Measurements from ENCODE around the gene NLE1.

DNA sequence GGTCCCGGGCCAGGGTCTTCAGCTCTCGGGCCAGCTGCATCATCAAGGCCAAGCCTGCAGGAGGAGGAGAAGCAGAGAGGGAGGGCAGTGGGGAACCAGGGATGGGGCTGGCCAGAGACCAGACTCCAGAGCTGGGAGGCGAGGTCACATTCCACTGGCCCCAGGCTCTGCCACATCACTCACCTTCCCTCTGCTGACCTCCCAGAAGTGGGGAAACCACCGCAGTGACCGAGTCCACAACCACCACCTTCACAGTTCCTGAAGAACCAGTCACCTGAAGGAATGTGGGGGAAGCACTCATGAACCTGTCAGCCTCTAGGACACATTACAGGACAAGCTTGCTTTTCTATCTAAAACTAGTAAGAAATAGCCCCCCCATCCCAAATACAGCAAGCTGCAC is 38.8 kb downstream of the NLE1 start:
- TF ChIP-seq, protein P1, sequence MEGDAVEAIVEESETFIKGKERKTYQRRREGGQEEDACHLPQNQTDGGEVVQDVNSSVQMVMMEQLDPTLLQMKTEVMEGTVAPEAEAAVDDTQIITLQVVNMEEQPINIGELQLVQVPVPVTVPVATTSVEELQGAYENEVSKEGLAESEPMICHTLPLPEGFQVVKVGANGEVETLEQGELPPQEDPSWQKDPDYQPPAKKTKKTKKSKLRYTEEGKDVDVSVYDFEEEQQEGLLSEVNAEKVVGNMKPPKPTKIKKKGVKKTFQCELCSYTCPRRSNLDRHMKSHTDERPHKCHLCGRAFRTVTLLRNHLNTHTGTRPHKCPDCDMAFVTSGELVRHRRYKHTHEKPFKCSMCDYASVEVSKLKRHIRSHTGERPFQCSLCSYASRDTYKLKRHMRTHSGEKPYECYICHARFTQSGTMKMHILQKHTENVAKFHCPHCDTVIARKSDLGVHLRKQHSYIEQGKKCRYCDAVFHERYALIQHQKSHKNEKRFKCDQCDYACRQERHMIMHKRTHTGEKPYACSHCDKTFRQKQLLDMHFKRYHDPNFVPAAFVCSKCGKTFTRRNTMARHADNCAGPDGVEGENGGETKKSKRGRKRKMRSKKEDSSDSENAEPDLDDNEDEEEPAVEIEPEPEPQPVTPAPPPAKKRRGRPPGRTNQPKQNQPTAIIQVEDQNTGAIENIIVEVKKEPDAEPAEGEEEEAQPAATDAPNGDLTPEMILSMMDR (optimal IDR thresholded peaks at IDR 0.05 in 1 of 3, IDR thresholded peaks at IDR 0.05 in 1 of 3, conservative IDR thresholded peaks at IDR 0.05 in 1 of 3; ENCODE audit: extremely low read depth in 1 of 3, insufficient read depth in 2 of 3, low read length in 3 of 3): no peak
- TF ChIP-seq EZH2 (IDR thresholded peaks at IDR 0.05; ENCODE audit: low read length): no peak
